ENCODE measurements around the gene FAM98C.
"Not testable (repeated sequence)": the region's sequence is repeated elsewhere in the genome, so short reads cannot be mapped to it uniquely, and the experiment has no call there.

Gene FAM98C

GRCh38 chr19:38361633-38362075 is 41.2 kb upstream of the FAM98C start:
- TF ChIP-seq CTCF (IDR thresholded peaks at IDR 0.05; ENCODE audit: low read length, missing control alignments) = no peak
- peak; percentile 65 for DNase-seq (ENCODE audit: low read depth)
- H3K4me3 ChIP-seq (replicated peaks; ENCODE audit: low read depth, low read length) = peak overlapping the region; percentile 62

GRCh38 chr19:38362076-38362945 is 40.6 kb upstream of the FAM98C start:
- H3K4me3 ChIP-seq (replicated peaks; ENCODE audit: low read depth, low read length) = peak overlapping the region; percentile 62
- TF ChIP-seq CTCF (IDR thresholded peaks at IDR 0.05; ENCODE audit: low read length, missing control alignments) = no peak
- DNase-seq (ENCODE audit: low read depth) = peak; percentile 49

- DNase-seq (ENCODE audit: low read depth) = not testable (repeated sequence)
- H3K4me3 ChIP-seq (replicated peaks; ENCODE audit: low read depth, low read length) = peak overlapping the region; percentile 62
Observed at GRCh38 chr19:38362946-38363688, 39.8 kb upstream of the FAM98C start.

GRCh38 chr19:38367041-38367440 is 35.9 kb upstream of the FAM98C start:
- H3K4me3 ChIP-seq (replicated peaks; ENCODE audit: low read depth, low read length) = no peak overlapping the region
- no peak for TF ChIP-seq CTCF (IDR thresholded peaks at IDR 0.05; ENCODE audit: low read length, missing control alignments)

GRCh38 chr19:38369584-38369983 is 33.3 kb upstream of the FAM98C start:
- no peak overlapping the region for H3K4me3 ChIP-seq (replicated peaks; ENCODE audit: low read depth, low read length)
- no peak for DNase-seq (ENCODE audit: low read depth)
- TF ChIP-seq CTCF (IDR thresholded peaks at IDR 0.05; ENCODE audit: low read length, missing control alignments) = no peak

More at GRCh38 chr19:38367041-38367440, 35.9 kb upstream of the FAM98C start:
- no peak for DNase-seq (ENCODE audit: low read depth)

DNA sequence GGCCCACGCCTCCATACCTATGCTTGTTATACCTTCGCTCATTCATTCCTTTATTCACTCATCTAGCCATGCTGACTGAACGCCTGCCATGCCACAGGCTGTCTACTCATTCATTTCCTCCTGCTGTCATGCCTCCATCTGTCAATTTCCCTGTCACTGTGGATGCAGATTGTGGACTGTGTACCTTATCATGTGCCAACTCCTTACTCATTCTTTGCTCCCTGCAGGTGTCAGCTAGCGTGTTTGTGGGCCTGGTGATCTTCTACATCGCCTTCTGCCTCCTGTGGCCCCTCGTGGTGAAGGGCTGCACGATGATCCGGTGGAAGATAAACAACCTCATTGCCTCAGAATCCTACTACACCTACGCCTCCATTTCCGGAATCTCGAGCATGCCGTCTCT is 32.6 kb upstream of the FAM98C start:
- H3K4me3 ChIP-seq (replicated peaks; ENCODE audit: low read depth, low read length) = no peak overlapping the region
- TF ChIP-seq CTCF (IDR thresholded peaks at IDR 0.05; ENCODE audit: low read length, missing control alignments) = no peak
- no peak for DNase-seq (ENCODE audit: low read depth)

- TF ChIP-seq CTCF (IDR thresholded peaks at IDR 0.05; ENCODE audit: low read length, missing control alignments) = no peak
- H3K4me3 ChIP-seq (replicated peaks; ENCODE audit: low read depth, low read length) = no peak overlapping the region
- DNase-seq (ENCODE audit: low read depth) = no peak
Observed at GRCh38 chr19:38371081-38371480, 31.8 kb upstream of the FAM98C start.

Data from fibroblast of pulmonary artery (primary cell).